DOHH2 (cell line): Measurements from ENCODE around the gene GFRA4.

Experiments used
- EZH2phosphoT487 ChIP-seq: fragments of 200-600 bp; sonication (generic); IDR thresholded peaks from 2 replicates; pipeline ENCODE4 v1.6.1; 2017; ENCODE audit warnings: borderline replicate concordance, mild to moderate bottlenecking, antibody characterized with exemption, low read length, moderate library complexity, mixed read lengths
- TF ChIP-seq, protein P1 (sequence below): fragments of 200-600 bp; sonication (generic); IDR thresholded peaks from one replicate; pipeline ENCODE4 v1.5.1; 2014; ENCODE audit warnings: antibody characterized with exemption, mild to moderate bottlenecking, low read depth, low read length; ENCODE audit not compliant: poor library complexity, severe bottlenecking

DNA sequence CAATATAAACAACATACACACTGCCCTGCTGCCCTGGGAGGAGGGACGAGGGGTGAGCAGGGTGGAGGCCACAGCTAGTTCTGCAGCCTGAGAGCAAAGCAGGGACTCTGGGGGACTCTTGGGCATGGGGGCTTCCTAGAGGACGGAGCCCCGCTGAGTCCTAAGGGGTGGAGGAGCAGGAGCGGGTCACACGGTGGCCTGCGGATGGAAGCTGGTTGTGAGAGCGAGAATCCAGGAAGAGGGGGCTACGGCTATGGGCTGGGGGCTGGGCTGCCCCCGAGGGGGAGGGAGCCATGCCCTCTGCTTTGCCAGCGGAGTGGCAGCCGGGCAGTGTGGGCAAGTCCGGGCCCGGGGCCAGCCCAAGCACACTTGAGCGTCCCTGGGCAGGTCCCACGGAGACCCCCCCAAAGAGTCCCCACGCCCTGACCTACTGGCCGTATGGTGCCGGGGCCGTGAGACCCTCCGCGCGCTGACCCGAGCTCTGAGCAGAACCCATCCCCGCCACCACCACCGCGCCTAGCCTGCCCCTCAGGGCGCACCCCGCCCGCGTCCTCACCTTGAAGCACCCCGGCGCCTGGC is 18.2 kb upstream of the GFRA4 start:
- TF ChIP-seq, protein P1, sequence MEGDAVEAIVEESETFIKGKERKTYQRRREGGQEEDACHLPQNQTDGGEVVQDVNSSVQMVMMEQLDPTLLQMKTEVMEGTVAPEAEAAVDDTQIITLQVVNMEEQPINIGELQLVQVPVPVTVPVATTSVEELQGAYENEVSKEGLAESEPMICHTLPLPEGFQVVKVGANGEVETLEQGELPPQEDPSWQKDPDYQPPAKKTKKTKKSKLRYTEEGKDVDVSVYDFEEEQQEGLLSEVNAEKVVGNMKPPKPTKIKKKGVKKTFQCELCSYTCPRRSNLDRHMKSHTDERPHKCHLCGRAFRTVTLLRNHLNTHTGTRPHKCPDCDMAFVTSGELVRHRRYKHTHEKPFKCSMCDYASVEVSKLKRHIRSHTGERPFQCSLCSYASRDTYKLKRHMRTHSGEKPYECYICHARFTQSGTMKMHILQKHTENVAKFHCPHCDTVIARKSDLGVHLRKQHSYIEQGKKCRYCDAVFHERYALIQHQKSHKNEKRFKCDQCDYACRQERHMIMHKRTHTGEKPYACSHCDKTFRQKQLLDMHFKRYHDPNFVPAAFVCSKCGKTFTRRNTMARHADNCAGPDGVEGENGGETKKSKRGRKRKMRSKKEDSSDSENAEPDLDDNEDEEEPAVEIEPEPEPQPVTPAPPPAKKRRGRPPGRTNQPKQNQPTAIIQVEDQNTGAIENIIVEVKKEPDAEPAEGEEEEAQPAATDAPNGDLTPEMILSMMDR: no peak
- TF ChIP-seq EZH2phosphoT487: no peak
